Dendritic cell treated with granulocyte-macrophage colony-stimulating factor and Interleukin-4, amounts not matched to agents 40 ng/mL and 50 ng/mL, for 4 days (primary cell): Measurements from ENCODE around the gene GNG3.
A peak's percentile ranks its signal among the peaks of the same experiment; 100 is the strongest.
"Not testable (repeated sequence)": the region's sequence is repeated elsewhere in the genome, so short reads cannot be mapped to it uniquely, and the experiment has no call there.

ENCODE experiments used
- H3K27ac Mint-ChIP-seq: one replicate; pipeline ENCODE4 v1.8.0; 2022; ENCODE audit warnings: mild to moderate bottlenecking, mixed read lengths
- H3K27me3 Mint-ChIP-seq: one replicate; pipeline ENCODE4 v1.8.0; 2022; ENCODE audit warnings: mild to moderate bottlenecking, mixed read lengths
- H3K36me3 Mint-ChIP-seq: one replicate; pipeline ENCODE4 v1.8.0; 2022; ENCODE audit warnings: low read depth, mixed read lengths
- H3K4me1 Mint-ChIP-seq: one replicate; pipeline ENCODE4 v1.8.0; 2022; ENCODE audit warnings: low read depth, mixed read lengths
- H3K4me3 Mint-ChIP-seq: one replicate; pipeline ENCODE4 v1.8.0; 2022; ENCODE audit warnings: mild to moderate bottlenecking, moderate library complexity, mixed read lengths
- H3K9me3 Mint-ChIP-seq: one replicate; pipeline ENCODE4 v1.8.0; 2022; ENCODE audit warnings: mixed read lengths
- intact Hi-C: fragments of 100-400 bp; cut with micrococcal nuclease; formaldehyde crosslinking; loops from one replicate; pipeline ENCODE4 v1.15.0; 2022

The GNG3 gene

DNA sequence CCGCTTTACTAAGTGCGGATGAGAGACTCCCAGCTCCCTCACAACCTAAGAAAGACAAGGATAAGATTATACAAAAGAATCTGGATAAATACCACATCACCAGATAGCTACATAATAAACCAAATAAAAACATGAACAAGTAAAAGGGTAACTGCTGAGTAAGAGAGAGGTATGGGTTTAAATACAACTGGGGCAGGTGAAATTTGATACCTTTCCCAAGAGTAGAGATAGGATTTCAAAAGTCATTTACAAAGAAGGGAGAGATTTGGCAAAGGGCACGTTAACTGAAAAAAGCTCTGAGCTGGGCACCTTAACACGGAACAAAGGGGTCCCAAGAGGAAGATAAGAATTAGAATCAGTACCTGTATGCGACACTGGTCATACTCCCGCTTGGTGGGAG, 30.3 kb upstream of the GNG3 start:
- Mint-ChIP-seq H3K4me3 (no peak overlapping the region), H3K27ac (peak overlapping the region; percentile 95), H3K27me3 (no peaks in the 10 kb centered on the region), H3K9me3 (no peaks in the 10 kb centered on the region), H3K4me1 (peaks cover 54% of the 10 kb centered on the region), H3K36me3 (peaks cover 64% of the 10 kb centered on the region)
- intact Hi-C loops: no loop called here

DNA sequence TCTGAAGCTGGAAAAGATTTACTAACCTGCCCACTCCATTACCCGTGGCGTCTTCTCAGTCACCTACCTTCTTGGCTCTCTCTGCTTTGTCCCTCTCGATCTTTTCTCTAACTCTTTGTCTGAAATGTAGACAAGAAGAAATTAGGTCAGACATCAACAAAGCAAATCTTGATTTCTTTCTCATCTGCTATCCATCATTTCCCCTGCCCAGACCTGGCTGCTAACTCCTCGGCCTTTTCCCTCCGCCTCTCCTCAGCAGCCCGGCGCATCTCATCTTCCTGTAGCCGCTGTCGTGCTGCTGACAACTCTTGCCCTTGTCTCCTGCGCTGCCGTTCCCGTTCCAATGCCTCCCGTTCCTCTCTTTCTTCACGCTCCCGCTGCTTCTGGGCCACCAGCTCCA, 29.8 kb upstream of the GNG3 start:
- peak overlapping the region; percentile 87 for H3K4me3 Mint-ChIP-seq
- peaks cover 59% of the 10 kb centered on the region for H3K36me3 Mint-ChIP-seq
- peak overlapping the region; percentile 95 for H3K27ac Mint-ChIP-seq
- intact Hi-C loops: no loop called here
- peaks cover 49% of the 10 kb centered on the region for H3K4me1 Mint-ChIP-seq
- H3K9me3 Mint-ChIP-seq: no peaks in the 10 kb centered on the region
- H3K27me3 Mint-ChIP-seq: no peaks in the 10 kb centered on the region

- peak overlapping the region; percentile 95 for H3K27ac Mint-ChIP-seq
- no peaks in the 10 kb centered on the region for H3K9me3 Mint-ChIP-seq
- intact Hi-C loops: no loop called here
- no peaks in the 10 kb centered on the region for H3K27me3 Mint-ChIP-seq
- peak overlapping the region; percentile 87 for H3K4me3 Mint-ChIP-seq
- peaks cover 44% of the 10 kb centered on the region for H3K4me1 Mint-ChIP-seq
- peaks cover 54% of the 10 kb centered on the region for H3K36me3 Mint-ChIP-seq
Observed at GRCh38 chr11:62678433-62678769, 29.1 kb upstream of the GNG3 start.

GRCh38 chr11:62678770-62679696, 28.4 kb upstream of the GNG3 start, which contains the start of gene UBXN1:
Gene UBXN1, minus strand, starts transcription at chr11:62679073. Its CDS starts 150 bp downstream, at chr11:62678923.
- H3K27ac Mint-ChIP-seq: peak within 1 kb of the TSS; percentile 95
- no peaks in the 10 kb centered on the region for H3K9me3 Mint-ChIP-seq
- peak within 1 kb of the TSS; percentile 87 for H3K4me3 Mint-ChIP-seq
- peaks cover 44% of the 10 kb centered on the region for H3K4me1 Mint-ChIP-seq
- intact Hi-C loops: loop anchor here (1.0 kb wide), 1 partner anchor 26 kb away; the partner anchor contains the start of gene INTS5
- peaks cover 48% of the 10 kb centered on the region for H3K36me3 Mint-ChIP-seq
- no peaks in the 10 kb centered on the region for H3K27me3 Mint-ChIP-seq

GRCh38 chr11:62680825-62681240, 26.6 kb upstream of the GNG3 start:
- peak overlapping the region; percentile 39 for H3K27ac Mint-ChIP-seq
- H3K27me3 Mint-ChIP-seq: no peaks in the 10 kb centered on the region
- H3K4me3 Mint-ChIP-seq: peak overlapping the region; percentile 4
- no peaks in the 10 kb centered on the region for H3K9me3 Mint-ChIP-seq
- H3K36me3 Mint-ChIP-seq: peaks cover 32% of the 10 kb centered on the region
- intact Hi-C loops: loop anchor here (1.0 kb wide), 1 partner anchor 13 kb away; no protein-coding TSS in a partner anchor
- peaks cover 38% of the 10 kb centered on the region for H3K4me1 Mint-ChIP-seq

- Mint-ChIP-seq H3K36me3 (peaks cover 15% of the 10 kb centered on the region), H3K4me1 (peaks cover 23% of the 10 kb centered on the region), H3K4me3 (no peak overlapping the region), H3K9me3 (no peaks in the 10 kb centered on the region), H3K27ac (no peak overlapping the region), H3K27me3 (peaks cover 10% of the 10 kb centered on the region)
- intact Hi-C loops: no loop called here
Observed at GRCh38 chr11:62682518-62682917, 25.0 kb upstream of the GNG3 start.

DNA sequence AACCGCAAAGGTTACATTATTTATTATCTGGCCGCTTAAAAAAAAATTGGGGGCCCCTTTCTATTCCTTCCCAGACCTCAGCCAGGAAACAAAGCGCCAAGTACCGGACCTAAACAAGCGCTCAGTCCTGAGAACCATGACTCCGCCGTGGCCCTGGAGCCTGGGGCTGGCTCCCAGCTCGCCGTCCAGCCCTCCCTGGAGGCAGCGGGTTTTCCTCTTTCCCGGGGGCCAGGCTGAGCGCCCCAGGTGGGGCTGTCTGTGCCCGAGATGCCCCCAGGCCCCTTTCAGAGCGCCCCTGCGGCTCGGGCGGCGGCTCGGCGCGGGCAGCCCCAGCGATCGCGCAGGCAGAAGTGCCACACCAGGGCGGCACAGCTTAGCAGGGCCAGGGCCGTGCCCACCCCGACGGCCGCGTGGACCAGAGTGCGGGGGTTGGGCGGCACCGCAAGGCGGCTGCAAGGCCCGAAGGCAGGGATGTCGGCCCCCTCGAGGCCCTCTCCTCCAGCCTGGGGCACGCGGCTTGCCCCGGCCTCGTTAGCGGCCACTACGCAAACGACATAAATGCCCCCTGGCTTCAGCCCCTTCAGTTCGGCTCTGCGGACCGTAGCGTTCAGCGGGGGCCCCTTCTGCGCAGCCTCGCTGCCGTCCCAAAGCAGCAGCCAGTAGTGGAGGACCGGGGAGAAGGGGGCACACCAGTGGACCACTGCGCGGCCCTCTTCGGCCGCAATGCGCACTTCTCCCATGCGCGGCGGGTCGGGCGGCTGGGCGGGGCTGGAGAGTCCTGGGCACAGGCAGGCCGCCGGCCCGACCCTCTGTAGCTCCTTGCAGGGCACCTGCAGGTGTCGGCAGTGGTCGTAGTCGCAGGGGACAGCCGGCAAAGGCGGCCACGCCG, 19.7 kb upstream of the GNG3 start:
- Mint-ChIP-seq H3K9me3 (no peaks in the 10 kb centered on the region), H3K36me3 (peaks cover 38% of the 10 kb centered on the region), H3K4me3 (peak overlapping the region; percentile 48), H3K4me1 (peaks cover 9% of the 10 kb centered on the region), H3K27me3 (peaks cover 32% of the 10 kb centered on the region), H3K27ac (peak overlapping the region; percentile 25)
- intact Hi-C loops: no loop called here

- H3K4me3 Mint-ChIP-seq: no peak overlapping the region
- peaks cover 43% of the 10 kb centered on the region for H3K36me3 Mint-ChIP-seq
- H3K4me1 Mint-ChIP-seq: peaks cover 9% of the 10 kb centered on the region
- H3K27me3 Mint-ChIP-seq: peaks cover 32% of the 10 kb centered on the region
- no peak overlapping the region for H3K27ac Mint-ChIP-seq
- intact Hi-C loops: no loop called here
- H3K9me3 Mint-ChIP-seq: no peaks in the 10 kb centered on the region
Observed at GRCh38 chr11:62688491-62688890, 19.0 kb upstream of the GNG3 start.

GRCh38 chr11:62689421-62690183, 17.9 kb upstream of the GNG3 start, which contains the start of gene LRRN4CL:
Gene LRRN4CL, minus strand, starts transcription at chr11:62689530. Its CDS starts 1,022 bp downstream, at chr11:62688508.
- Mint-ChIP-seq H3K4me1 (peaks cover 11% of the 10 kb centered on the region), H3K27me3 (peaks cover 32% of the 10 kb centered on the region), H3K4me3 (no peak within 1 kb of the TSS), H3K9me3 (no peaks in the 10 kb centered on the region), H3K27ac (no peak within 1 kb of the TSS), H3K36me3 (peaks cover 54% of the 10 kb centered on the region)
- intact Hi-C loops: loop anchor here (10.0 kb wide), 1 partner anchor 295 kb away; no protein-coding TSS in a partner anchor

- peaks cover 11% of the 10 kb centered on the region for H3K27me3 Mint-ChIP-seq
- H3K36me3 Mint-ChIP-seq: peaks cover 87% of the 10 kb centered on the region
- not testable (repeated sequence) for H3K9me3 Mint-ChIP-seq, H3K4me1 Mint-ChIP-seq, H3K27ac Mint-ChIP-seq, H3K4me3 Mint-ChIP-seq
- intact Hi-C loops: loop anchor here (1.0 to 10.0 kb wide), 2 partner anchors 13 to 299 kb away; no protein-coding TSS in a partner anchor
Observed at GRCh38 chr11:62693624-62694023, 13.9 kb upstream of the GNG3 start.

- H3K27ac Mint-ChIP-seq: peak overlapping the region; percentile 4
- no peak overlapping the region for H3K4me3 Mint-ChIP-seq
- H3K36me3 Mint-ChIP-seq: peaks cover 90% of the 10 kb centered on the region
- intact Hi-C loops: loop anchor here (1.0 to 10.0 kb wide), 2 partner anchors 14 to 300 kb away; no protein-coding TSS in a partner anchor
- H3K27me3 Mint-ChIP-seq: peaks cover 4% of the 10 kb centered on the region
- H3K4me1 Mint-ChIP-seq: peaks cover 9% of the 10 kb centered on the region
- no peaks in the 10 kb centered on the region for H3K9me3 Mint-ChIP-seq
Observed at GRCh38 chr11:62694455-62695167, 12.9 kb upstream of the GNG3 start.

DNA sequence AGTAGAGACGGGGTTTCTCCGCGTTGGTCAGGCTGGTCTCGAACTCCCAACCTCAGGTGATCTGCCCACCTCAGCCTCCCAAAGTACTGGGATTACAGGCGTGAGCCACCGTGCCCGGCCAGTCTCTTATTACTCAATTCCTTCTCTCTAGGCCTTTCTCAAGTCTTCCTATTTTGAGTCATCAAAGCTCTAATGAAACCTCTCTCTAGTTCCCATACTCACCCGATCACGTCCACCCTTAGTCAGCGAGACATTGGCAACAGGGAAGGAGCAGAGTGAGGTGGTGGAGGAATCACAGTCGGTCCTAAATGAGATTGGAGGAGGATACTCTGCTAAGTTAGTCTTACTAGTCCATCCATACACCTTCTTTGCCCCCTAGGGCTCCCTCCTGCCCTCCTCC, 5.2 kb upstream of the GNG3 start:
- peak overlapping the region; percentile 86 for H3K27ac Mint-ChIP-seq
- H3K4me3 Mint-ChIP-seq: no peak overlapping the region

More for the DNA sequence above, 5.2 kb upstream of the GNG3 start:
- Mint-ChIP-seq H3K36me3 (peaks cover 63% of the 10 kb centered on the region), H3K9me3 (no peaks in the 10 kb centered on the region), H3K27me3 (no peaks in the 10 kb centered on the region), H3K4me1 (peaks cover 47% of the 10 kb centered on the region)
- intact Hi-C loops: no loop called here
